Neural progenitor cell (in vitro differentiated cells): ENCODE data around the gene UNC119B.

ENCODE experiments used
- CTCF ChIP-seq: fragments of 200-600 bp; sonication (generic); IDR thresholded peaks from 2 replicates; pipeline ENCODE4 v1.5.1; 2017; ENCODE audit warnings: antibody characterized with exemption, mild to moderate bottlenecking
- EZH2 ChIP-seq: fragments of 200-600 bp; sonication (generic); IDR thresholded peaks from 2 replicates; pipeline ENCODE4 v1.6.1; 2017; ENCODE audit warnings: antibody characterized with exemption, mild to moderate bottlenecking, moderate library complexity
- EZH2phosphoT487 ChIP-seq: fragments of 200-600 bp; sonication (generic); IDR thresholded peaks from 2 replicates; pipeline ENCODE4 v1.6.1; 2017; ENCODE audit warnings: antibody characterized with exemption

- TF ChIP-seq EZH2 (no peak), CTCF (no peak), EZH2phosphoT487 (no peak)
Observed at GRCh38 chr12:120700886-120701285, 9.4 kb upstream of the UNC119B start.
